ENCODE measurements around the gene MDK.

- no peak for TF ChIP-seq POLR2A (IDR thresholded peaks at IDR 0.05)
- peak; percentile 67 to 80 (median 76) for TF ChIP-seq CTCF (IDR thresholded peaks at IDR 0.05)
- TF ChIP-seq POLR2AphosphoS5 (IDR thresholded peaks at IDR 0.05): no peak
- TF ChIP-seq EP300 (IDR thresholded peaks at IDR 0.05; ENCODE audit: low read depth): no peak
These were observed 8.2 kb downstream of the MDK start for GRCh38 chr11:46389450-46390330.

Data from transverse colon (tissue), 4 donors.